Uterus (tissue), 4 donors: ENCODE data around the gene KMT2C. TPM values are rescaled to one million over a fixed set of nuclear protein-coding genes. Genes with fewer than 3 reads are reported as not detected.

Experiments used
- DNase-seq, 2 donors: peaks; one replicate each; pipeline ENCODE4 v3.0.0-alpha.2; 2019 to 2020
- H3K27ac ChIP-seq, 2 donors: fragments of 200-600 bp; sonication (generic); 1 replicate in 1 of 2; 2 replicates in 1 of 2; pipeline ENCODE4 v1.5.1; 2016 to 2018
- H3K27me3 ChIP-seq, 2 donors: fragments of 200-600 bp; sonication (generic); one replicate each; pipeline ENCODE4 v1.5.1; 2018 to 2019; ENCODE audit warnings: control low read depth in 1 of 2
- H3K36me3 ChIP-seq, 2 donors: fragments of 200-600 bp; sonication (generic); one replicate each; pipeline ENCODE4 v1.5.1; 2019; ENCODE audit warnings: control low read depth in 1 of 2
- H3K4me1 ChIP-seq, 2 donors: fragments of 200-600 bp; sonication (generic); one replicate each; pipeline ENCODE4 v1.5.1; 2018 to 2019; ENCODE audit warnings: control low read depth in 1 of 2
- H3K4me3 ChIP-seq, 2 donors: fragments of 200-600 bp; sonication (generic); 1 replicate in 1 of 2; 2 replicates in 1 of 2; pipeline ENCODE4 v1.5.1; 2018 to 2019; ENCODE audit warnings: mild to moderate bottlenecking in 1 of 2
- H3K9me3 ChIP-seq, 2 donors: fragments of 200-600 bp; sonication (generic); one replicate each; pipeline ENCODE4 v1.5.1; 2019; ENCODE audit warnings: control low read depth in 1 of 2
- CTCF ChIP-seq, 4 experiments: fragments of 200-600 bp in 2 of 4; fragments of 450-650 bp in 2 of 4; sonication (generic) in 2 of 4; IDR thresholded peaks; one replicate each; pipeline ENCODE4 v1.5.1; 2016 to 2019; ENCODE audit warnings: antibody characterized with exemption in 4 of 4, mild to moderate bottlenecking in 2 of 4, moderate library complexity in 1 of 4
- POLR2A ChIP-seq, 2 donors: fragments of 450-650 bp; IDR thresholded peaks; one replicate each; pipeline ENCODE4 v1.6.1; 2016; ENCODE audit warnings: antibody characterized with exemption in 2 of 2, mild to moderate bottlenecking in 1 of 2, moderate library complexity in 1 of 2
- intact Hi-C: fragments of 100-400 bp; cut with DNase I; formaldehyde crosslinking; loops from one replicate; pipeline ENCODE4 v1.15.1; 2023; ENCODE audit warnings: low total_unique reads
- total RNA-seq, 4 donors: library from RNA; depleted of rRNA in 3 of 4; stranded (reverse); fragments of >200 nt in 3 of 4; gene quantifications; one replicate each; pipeline versions ENCODE4 v1.1.0 to v1.2.4, GENCODE V29; 2014 to 2023
- donor health status: DM: yes; HTN: yes; CAD: no.

Gene KMT2C
- total RNA-seq, 4 donors from 2014 or later = 30.5 to 177 (median 90.0) TPM

- no peak overlapping the region for H3K4me3 ChIP-seq
- no peaks in the 10 kb centered on the region for H3K36me3 ChIP-seq
- intact Hi-C loops = no loop called here
- H3K9me3 ChIP-seq = no peaks in the 10 kb centered on the region
- TF ChIP-seq POLR2A (IDR thresholded peaks at IDR 0.05) (no peak), CTCF (IDR thresholded peaks at IDR 0.05) (no peak)
- no peak for DNase-seq
- no peaks in the 10 kb centered on the region for H3K4me1 ChIP-seq
- H3K27me3 ChIP-seq = no peaks in the 10 kb centered on the region
- H3K27ac ChIP-seq = no peak overlapping the region
These were observed 327.9 kb downstream of the KMT2C start for GRCh38 chr7:152107945-152108344.

GRCh38 chr7:152106990-152107389 is 328.8 kb downstream of the KMT2C start:
- no peaks in the 10 kb centered on the region for H3K27me3 ChIP-seq
- H3K9me3 ChIP-seq = no peaks in the 10 kb centered on the region
- no peaks in the 10 kb centered on the region for H3K36me3 ChIP-seq
- intact Hi-C loops = no loop called here
- no peak overlapping the region for H3K4me3 ChIP-seq
- no peak for DNase-seq
- no peaks in the 10 kb centered on the region for H3K4me1 ChIP-seq
- no peak overlapping the region for H3K27ac ChIP-seq
- TF ChIP-seq CTCF (IDR thresholded peaks at IDR 0.05) (no peak), POLR2A (IDR thresholded peaks at IDR 0.05) (no peak)

GRCh38 chr7:152105205-152105604 is 330.6 kb downstream of the KMT2C start:
- intact Hi-C loops = no loop called here
- DNase-seq = no peak
- H3K4me3 ChIP-seq = no peak overlapping the region
- no peak overlapping the region for H3K27ac ChIP-seq
- H3K27me3 ChIP-seq = no peaks in the 10 kb centered on the region
- no peaks in the 10 kb centered on the region for H3K4me1 ChIP-seq
- H3K9me3 ChIP-seq = no peaks in the 10 kb centered on the region
- H3K36me3 ChIP-seq = no peaks in the 10 kb centered on the region
- TF ChIP-seq CTCF (IDR thresholded peaks at IDR 0.05) = no peak
- TF ChIP-seq POLR2A (IDR thresholded peaks at IDR 0.05) = no peak

- intact Hi-C loops = no loop called here
These were observed 332.1 kb downstream of the KMT2C start for GRCh38 chr7:152103691-152104090.

GRCh38 chr7:152103066-152103465 is 332.7 kb downstream of the KMT2C start:
- Histone ChIP-seq H3K4me1 (no peaks in the 10 kb centered on the region), H3K27ac (no peak overlapping the region), H3K27me3 (no peaks in the 10 kb centered on the region), H3K9me3 (no peaks in the 10 kb centered on the region), H3K36me3 (no peaks in the 10 kb centered on the region), H3K4me3 (no peak overlapping the region)
- TF ChIP-seq POLR2A (IDR thresholded peaks at IDR 0.05) (no peak), CTCF (IDR thresholded peaks at IDR 0.05) (no peak)
- intact Hi-C loops = no loop called here
- DNase-seq = no peak

More at GRCh38 chr7:152103691-152104090, 332.1 kb downstream of the KMT2C start:
- TF ChIP-seq POLR2A (IDR thresholded peaks at IDR 0.05) (no peak), CTCF (IDR thresholded peaks at IDR 0.05) (no peak)
- H3K9me3 ChIP-seq = no peaks in the 10 kb centered on the region
- no peaks in the 10 kb centered on the region for H3K27me3 ChIP-seq
- no peaks in the 10 kb centered on the region for H3K36me3 ChIP-seq
- no peak overlapping the region for H3K4me3 ChIP-seq
- DNase-seq = no peak
- no peaks in the 10 kb centered on the region for H3K4me1 ChIP-seq
- H3K27ac ChIP-seq = no peak overlapping the region
